HG03175 (cell line): Measurements from ENCODE around the gene DENND4C.
"Not testable (repeated sequence)": the region's sequence is repeated elsewhere in the genome, so short reads cannot be mapped to it uniquely, and the experiment has no call there.

Experiments
- ATAC-seq: cut with Tn5 transposase; IDR thresholded peaks from one replicate; pipeline ENCODE4 v1.9.1; 2021; ENCODE audit warnings: mild to moderate bottlenecking, moderate library complexity; ENCODE audit not compliant: unreplicated experiment

Gene DENND4C

GRCh38 chr9:19265602-19266001, 35.1 kb downstream of the DENND4C start:
- ATAC-seq, result not testable (repeated sequence)

DNA sequence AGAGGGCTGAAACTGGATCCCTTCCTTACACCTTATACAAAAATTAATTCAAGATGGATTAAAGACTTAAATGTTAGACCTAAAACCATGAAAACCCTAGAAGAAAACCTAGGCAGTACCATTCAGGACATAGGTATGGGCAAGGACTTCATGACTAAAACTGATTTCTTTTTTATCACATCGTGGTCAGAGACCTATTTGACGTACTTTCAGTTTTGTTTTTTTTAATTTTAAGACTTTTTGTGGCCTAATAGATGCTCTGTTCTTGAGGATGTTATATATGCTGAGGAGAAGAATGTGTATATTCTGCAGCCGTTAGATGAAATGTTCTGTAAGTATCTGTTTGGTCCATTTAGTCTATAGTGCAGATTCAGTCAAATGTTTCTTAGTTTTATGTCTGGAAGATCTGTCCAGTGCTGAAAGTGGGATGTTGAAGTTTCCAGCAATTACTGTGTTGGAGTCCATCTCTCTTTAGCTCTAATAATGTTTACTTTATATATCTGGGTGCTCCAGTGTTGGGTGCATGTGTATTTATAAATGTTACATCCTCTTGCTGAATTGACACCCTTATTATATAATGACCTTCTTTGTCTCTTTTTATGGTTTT, 36.4 kb downstream of the DENND4C start:
- not testable (repeated sequence) for ATAC-seq

DNA sequence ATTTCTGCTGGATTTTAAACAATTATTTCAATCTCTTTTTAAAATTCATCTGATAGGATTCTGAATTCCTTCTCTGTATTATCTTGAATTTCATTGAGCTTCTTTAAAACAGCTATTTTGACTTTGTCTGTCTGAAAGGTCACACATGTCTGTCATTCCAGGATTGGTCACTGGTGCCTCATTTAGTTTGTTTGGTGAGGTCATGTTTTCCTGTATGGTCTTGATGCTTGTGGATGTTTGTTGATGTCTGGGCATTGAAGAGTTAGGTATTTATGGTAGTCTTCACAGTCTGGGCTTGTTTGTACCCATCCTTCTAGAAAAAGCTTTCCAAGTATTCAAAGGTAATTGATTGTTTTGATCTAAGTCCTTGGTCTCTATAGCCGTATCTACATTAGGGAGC, 39.1 kb downstream of the DENND4C start:
- ATAC-seq, result no peak

GRCh38 chr9:19270421-19270949, 40.0 kb downstream of the DENND4C start:
- ATAC-seq, result no peak

- ATAC-seq, result no peak
Observed at GRCh38 chr9:19271081-19271480, 40.6 kb downstream of the DENND4C start.

- ATAC-seq, result no peak
Observed at GRCh38 chr9:19281801-19282200, 51.3 kb downstream of the DENND4C start.

DNA sequence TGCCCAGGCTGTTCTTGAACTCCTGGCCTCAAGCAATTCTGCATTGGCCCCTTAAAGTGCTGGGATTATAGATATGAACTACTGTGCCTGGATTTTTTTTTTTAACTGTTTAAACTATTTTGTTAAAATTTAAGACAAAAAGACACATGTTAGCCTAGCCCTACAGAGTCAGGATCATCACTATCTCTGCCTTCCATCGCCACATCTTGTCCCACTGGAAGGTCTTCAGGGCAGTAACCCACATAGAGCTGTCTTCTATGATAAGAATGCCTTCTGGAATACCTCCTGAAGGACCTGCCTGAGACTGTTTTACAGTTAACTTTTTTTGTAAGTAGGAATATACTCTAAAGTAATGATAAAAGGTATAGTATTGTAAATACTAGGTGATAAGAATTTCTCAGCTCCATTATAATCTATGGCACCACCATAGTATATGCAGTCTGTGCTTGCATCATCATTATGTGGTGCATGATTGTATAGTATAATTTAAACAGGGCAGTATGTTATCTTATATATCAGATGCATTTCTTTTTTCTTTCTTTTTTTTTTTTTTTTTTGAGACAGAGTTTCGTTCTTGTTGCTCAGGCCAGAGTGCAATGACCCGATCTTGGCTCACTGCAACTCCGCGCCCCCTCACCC, 52.7 kb downstream of the DENND4C start:
- ATAC-seq, result no peak

DNA sequence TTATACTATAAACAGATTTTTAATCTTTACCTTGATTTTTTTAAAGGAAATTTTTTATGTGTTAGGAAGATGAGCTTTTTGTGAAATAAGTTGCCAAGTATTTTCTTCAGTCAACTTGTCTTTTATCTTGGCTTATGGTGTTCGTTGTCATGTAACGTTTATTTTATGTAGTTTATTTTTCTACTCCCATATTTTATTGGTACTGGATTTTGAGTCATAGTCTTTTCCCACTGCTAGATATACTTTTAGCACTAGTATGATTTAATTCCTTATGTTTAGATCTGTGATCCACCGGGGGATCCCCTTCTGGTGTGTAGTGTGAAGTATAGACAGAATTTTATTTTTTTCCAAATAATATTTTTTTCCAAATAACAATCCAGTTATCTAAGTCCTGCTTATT, 54.2 kb downstream of the DENND4C start:
- no peak for ATAC-seq

GRCh38 chr9:19286634-19287188, 56.2 kb downstream of the DENND4C start:
- no peak for ATAC-seq

DNA sequence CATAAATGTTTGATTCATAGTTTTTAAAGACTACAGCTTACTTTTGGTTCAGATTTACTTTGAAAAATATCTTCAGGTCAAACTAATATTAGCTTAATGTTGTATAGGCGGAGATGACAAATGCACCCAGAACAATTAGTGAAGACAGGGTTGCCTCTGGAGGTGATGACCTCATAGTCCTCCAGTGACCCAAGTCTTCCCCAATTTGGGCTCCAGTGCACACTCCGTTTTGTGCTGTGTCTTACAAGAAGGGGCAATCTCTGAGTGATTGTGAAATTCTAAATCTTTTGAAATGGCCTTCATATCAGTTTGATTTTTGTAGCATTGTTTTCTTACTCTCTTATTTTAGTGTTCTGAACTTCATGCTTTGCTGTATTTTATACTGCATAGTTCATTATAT, 57.6 kb downstream of the DENND4C start:
- ATAC-seq, result no peak

GRCh38 chr9:19290103-19290502, 59.6 kb downstream of the DENND4C start:
- no peak for ATAC-seq

- ATAC-seq, result no peak
Observed at GRCh38 chr9:19294219-19294618, 63.7 kb downstream of the DENND4C start.

GRCh38 chr9:19298436-19299000, 68.0 kb downstream of the DENND4C start:
- ATAC-seq, result no peak

DNA sequence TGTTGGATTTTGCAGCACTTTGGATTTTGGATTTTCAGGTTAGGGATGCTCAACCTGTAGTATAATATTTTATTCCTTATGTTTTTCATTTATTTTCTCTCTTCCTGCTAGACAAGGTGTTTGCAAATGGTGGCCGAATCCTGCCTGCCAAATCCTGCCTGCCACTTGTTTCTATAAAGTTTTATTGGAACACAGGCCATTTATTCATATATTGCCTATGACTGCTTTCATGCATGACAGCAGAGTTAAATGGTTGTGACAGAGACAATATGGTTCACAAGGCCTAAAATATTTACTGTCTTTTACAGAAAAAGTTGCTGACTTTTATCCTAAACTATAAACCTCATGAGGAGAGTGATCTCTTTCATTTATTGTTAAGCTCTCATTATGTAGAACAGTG, 72.7 kb downstream of the DENND4C start:
- no peak for ATAC-seq

DNA sequence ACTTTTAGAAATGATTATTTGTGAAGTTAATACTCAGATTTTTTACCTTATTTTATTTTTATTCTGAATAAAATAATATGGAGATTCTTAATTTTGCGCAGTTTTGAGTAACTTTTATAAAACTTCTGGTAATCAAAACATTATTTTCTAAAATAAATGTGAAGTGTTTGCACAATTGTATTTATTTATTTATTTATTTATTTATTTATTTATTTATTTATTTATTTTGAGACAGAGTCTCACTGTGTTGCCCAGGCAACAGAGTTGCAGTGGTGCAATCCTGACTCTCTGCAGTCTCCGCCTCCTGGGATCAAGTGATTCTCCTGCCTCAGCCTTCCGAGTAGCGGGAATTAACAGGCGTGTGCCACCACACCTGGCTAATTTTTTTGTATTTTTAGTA, 76.1 kb downstream of the DENND4C start:
- ATAC-seq, result no peak

DNA sequence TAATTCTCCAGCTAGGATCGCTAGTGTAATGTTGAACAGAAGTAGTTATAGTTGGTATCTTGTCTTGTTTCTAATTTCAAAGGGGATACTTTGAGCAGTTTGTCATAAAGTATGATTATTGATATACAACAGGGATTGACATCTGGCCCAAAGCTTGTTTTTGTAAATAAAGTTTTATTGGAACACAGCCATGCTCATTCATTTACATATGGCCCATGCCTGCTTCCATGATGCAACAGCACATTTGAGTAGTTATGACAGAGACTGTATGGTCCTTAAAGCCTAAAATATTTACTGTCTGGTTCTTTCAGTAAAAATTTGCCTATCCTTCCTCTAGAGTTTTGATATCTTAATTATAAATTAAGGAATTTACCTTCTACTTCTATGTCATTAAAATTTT, 79.8 kb downstream of the DENND4C start:
- no peak for ATAC-seq

DNA sequence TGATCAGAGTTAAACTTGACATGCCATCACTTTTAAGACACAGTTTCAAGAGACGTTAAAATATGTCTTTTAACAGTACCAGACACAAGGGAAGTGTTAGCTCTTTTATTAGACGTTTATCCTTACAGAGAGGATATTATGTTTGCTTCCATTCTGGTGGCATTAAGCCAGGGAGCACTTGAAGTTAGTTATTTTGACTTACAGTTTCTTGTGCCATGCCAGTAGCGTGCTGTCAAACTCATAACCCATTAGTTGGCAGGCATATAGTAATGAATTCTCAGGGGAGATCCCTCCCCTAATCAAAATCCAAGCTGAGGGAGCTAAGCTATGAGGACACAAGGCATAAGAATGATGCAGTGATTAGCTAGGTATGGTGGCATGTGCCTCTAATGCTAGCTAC, 83.1 kb downstream of the DENND4C start:
- ATAC-seq, result no peak

- no peak for ATAC-seq
Observed at GRCh38 chr9:19320495-19320894, 90.0 kb downstream of the DENND4C start.

GRCh38 chr9:19331877-19332276, 101.4 kb downstream of the DENND4C start:
- ATAC-seq, result no peak

- no peak for ATAC-seq
Observed at GRCh38 chr9:19336166-19336565, 105.7 kb downstream of the DENND4C start.

GRCh38 chr9:19342947-19343346, 112.5 kb downstream of the DENND4C start:
- ATAC-seq, result no peak

- no peak for ATAC-seq
Observed at GRCh38 chr9:19358701-19359100, 128.2 kb downstream of the DENND4C start.
